ENCODE data around the gene DENND2A.

DNA sequence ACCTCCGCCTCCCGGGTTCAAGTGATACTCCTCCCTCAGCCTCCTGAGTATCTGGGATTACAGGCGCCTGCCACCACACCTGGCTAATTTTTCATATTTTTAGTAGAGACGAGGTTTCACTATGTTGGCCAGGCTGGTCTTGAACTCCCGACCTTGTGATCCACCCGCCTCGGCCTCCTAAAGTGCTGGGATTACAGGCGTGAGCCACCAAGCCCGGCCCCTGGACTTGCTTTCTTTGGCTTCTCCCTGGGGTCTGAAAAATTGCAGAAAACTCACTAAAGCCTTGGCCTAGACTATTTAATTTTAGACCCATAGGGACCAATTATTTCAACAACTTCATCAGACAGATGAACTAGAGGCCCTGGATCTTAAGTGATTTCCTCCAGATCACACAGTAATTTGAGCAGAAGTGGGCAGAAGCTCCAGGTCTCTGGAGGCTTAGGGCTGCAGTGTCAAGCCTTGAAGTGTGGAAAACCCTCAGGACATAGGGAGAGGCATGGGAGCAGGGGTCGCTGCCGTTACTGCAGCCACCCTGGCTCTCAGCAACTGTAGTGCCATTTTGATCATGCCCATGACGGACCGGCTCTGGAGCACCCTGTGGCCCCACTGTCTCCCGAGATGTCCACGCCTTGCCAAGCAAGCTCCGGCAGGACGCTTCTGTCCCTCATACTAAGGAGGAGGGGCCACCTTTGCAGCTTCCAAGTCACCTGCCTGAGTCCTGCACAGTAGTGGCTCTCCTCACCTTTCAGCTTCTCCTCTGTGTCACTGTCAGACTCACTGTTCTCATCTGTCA is 72.4 kb downstream of the DENND2A start:
- TF ChIP-seq, protein P1, sequence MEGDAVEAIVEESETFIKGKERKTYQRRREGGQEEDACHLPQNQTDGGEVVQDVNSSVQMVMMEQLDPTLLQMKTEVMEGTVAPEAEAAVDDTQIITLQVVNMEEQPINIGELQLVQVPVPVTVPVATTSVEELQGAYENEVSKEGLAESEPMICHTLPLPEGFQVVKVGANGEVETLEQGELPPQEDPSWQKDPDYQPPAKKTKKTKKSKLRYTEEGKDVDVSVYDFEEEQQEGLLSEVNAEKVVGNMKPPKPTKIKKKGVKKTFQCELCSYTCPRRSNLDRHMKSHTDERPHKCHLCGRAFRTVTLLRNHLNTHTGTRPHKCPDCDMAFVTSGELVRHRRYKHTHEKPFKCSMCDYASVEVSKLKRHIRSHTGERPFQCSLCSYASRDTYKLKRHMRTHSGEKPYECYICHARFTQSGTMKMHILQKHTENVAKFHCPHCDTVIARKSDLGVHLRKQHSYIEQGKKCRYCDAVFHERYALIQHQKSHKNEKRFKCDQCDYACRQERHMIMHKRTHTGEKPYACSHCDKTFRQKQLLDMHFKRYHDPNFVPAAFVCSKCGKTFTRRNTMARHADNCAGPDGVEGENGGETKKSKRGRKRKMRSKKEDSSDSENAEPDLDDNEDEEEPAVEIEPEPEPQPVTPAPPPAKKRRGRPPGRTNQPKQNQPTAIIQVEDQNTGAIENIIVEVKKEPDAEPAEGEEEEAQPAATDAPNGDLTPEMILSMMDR (IDR thresholded peaks at IDR 0.05; ENCODE audit: insufficient read depth, low read length): no peak
- TF ChIP-seq, protein P2, sequence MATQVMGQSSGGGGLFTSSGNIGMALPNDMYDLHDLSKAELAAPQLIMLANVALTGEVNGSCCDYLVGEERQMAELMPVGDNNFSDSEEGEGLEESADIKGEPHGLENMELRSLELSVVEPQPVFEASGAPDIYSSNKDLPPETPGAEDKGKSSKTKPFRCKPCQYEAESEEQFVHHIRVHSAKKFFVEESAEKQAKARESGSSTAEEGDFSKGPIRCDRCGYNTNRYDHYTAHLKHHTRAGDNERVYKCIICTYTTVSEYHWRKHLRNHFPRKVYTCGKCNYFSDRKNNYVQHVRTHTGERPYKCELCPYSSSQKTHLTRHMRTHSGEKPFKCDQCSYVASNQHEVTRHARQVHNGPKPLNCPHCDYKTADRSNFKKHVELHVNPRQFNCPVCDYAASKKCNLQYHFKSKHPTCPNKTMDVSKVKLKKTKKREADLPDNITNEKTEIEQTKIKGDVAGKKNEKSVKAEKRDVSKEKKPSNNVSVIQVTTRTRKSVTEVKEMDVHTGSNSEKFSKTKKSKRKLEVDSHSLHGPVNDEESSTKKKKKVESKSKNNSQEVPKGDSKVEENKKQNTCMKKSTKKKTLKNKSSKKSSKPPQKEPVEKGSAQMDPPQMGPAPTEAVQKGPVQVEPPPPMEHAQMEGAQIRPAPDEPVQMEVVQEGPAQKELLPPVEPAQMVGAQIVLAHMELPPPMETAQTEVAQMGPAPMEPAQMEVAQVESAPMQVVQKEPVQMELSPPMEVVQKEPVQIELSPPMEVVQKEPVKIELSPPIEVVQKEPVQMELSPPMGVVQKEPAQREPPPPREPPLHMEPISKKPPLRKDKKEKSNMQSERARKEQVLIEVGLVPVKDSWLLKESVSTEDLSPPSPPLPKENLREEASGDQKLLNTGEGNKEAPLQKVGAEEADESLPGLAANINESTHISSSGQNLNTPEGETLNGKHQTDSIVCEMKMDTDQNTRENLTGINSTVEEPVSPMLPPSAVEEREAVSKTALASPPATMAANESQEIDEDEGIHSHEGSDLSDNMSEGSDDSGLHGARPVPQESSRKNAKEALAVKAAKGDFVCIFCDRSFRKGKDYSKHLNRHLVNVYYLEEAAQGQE (IDR thresholded peaks at IDR 0.05; ENCODE audit: insufficient replicate concordance, low read depth): no peak

Measured in HL-60 (cell line).